Breast epithelium (tissue), 4 donors: ENCODE data around the gene RPL28. TPM values are rescaled to one million over a fixed set of nuclear protein-coding genes. Genes with fewer than 3 reads are reported as not detected.

Source experiments
- DNase-seq, 2 donors: peaks; one replicate each; pipeline ENCODE4 v3.0.0-alpha.2; 2019; ENCODE audit warnings: low spot score in 2 of 2
- H3K27ac ChIP-seq, 2 donors: fragments of 200-600 bp; sonication (generic) in 1 of 2; one replicate each; pipeline ENCODE4 v1.5.1; 2016 to 2019; ENCODE audit warnings: mild to moderate bottlenecking in 1 of 2
- H3K27me3 ChIP-seq, 2 donors: fragments of 200-600 bp; sonication (generic) in 1 of 2; one replicate each; pipeline versions ENCODE4 v1.5.1 to v1.6.0; 2017 to 2019; ENCODE audit warnings: control low read depth in 1 of 2, mild to moderate bottlenecking in 1 of 2
- H3K36me3 ChIP-seq: fragments of 200-600 bp; one replicate; pipeline ENCODE4 v1.5.1; 2019
- H3K4me1 ChIP-seq, 2 donors: fragments of 200-600 bp; sonication (generic); one replicate each; pipeline ENCODE4 v1.5.1; 2016 to 2019; ENCODE audit warnings: control low read depth in 1 of 2
- H3K4me3 ChIP-seq, 3 donors: fragments of 200-600 bp; sonication (generic); 1 replicate in 2 of 3; 2 replicates in 1 of 3; pipeline ENCODE4 v1.5.1; 2016 to 2019; ENCODE audit warnings: mild to moderate bottlenecking in 3 of 3, moderate library complexity in 2 of 3
- H3K9me3 ChIP-seq, 2 donors: fragments of 200-600 bp; sonication (generic) in 1 of 2; one replicate each; pipeline ENCODE4 v1.5.1; 2016 to 2019; ENCODE audit warnings: control low read depth in 1 of 2
- CTCF ChIP-seq, 3 donors: fragments of 450-650 bp; IDR thresholded peaks; one replicate each; pipeline ENCODE4 v1.5.1; 2016 to 2017; ENCODE audit warnings: antibody characterized with exemption in 3 of 3, mild to moderate bottlenecking in 3 of 3, moderate library complexity in 3 of 3
- POLR2A ChIP-seq: fragments of 450-650 bp; IDR thresholded peaks from one replicate; pipeline ENCODE4 v1.6.1; 2016; ENCODE audit warnings: antibody characterized with exemption, mild to moderate bottlenecking, moderate library complexity
- POLR2AphosphoS5 ChIP-seq, 3 donors: sonication (generic); formaldehyde crosslinking; IDR thresholded peaks; one replicate each; pipeline ENCODE4 v1.6.1; 2017; ENCODE audit warnings: antibody characterized with exemption in 3 of 3
- intact Hi-C: fragments of 100-400 bp; cut with DNase I; formaldehyde crosslinking; loops from one replicate; pipeline ENCODE4 v1.15.1; 2023; ENCODE audit warnings: low total_unique reads
- total RNA-seq, 3 donors: library from RNA; depleted of rRNA; stranded (reverse); fragments of >200 nt; gene quantifications; one replicate each; pipeline ENCODE4 v1.1.0, GENCODE V29; 2016

Gene RPL28
- total RNA-seq, 3 donors from 2014 or later: 462 to 673 (median 471) TPM

DNA sequence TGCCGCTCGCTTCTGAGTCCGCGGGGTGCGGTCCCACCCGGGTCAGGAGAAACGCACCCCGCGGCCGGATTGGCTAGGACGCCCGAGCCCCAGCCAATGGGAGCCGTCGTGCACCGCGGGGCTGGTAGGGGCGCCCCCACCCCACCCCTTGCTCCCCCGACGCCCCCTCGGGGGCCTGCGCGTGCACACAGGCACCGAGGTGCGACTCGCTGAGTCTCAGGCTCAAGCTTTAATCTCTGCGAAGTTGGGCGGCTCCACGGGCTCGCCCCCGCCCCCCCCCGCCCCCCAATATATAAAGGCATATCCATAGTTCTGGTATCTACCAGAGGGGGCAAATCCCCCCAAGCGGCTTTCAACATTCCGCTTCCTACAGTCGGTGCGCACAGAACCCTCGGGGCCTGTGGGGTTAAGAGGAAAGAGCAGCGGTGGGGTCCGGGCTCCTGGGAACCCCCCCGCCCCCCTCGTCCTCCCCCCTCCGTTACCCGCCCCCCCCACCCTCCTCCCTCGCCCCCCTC lies 31.0 kb upstream of the RPL28 start, which contains the start of gene COX6B2:
COX6B2 (minus strand) TSS at position 22 of the 515 bp plus-strand sequence. CDS start 198 bp downstream, outside the sequence.
- H3K9me3 ChIP-seq: no peaks in the 10 kb centered on the region
- H3K4me3 ChIP-seq: peak within 1 kb of the TSS; percentile 22 to 70 (median 50)
- H3K36me3 ChIP-seq: no peaks in the 10 kb centered on the region
- intact Hi-C loops: no loop called here
- DNase-seq: no peak
- TF ChIP-seq POLR2A (no peak), CTCF (IDR thresholded peaks at IDR 0.05) (no peak), POLR2AphosphoS5 (IDR thresholded peaks at IDR 0.05) (no peak)
- peak within 1 kb of the TSS in 1 of 2 donors; percentile 6 for H3K27ac ChIP-seq
- peaks cover 0 to 4% of the 10 kb centered on the region in 2 donors for H3K4me1 ChIP-seq
- H3K27me3 ChIP-seq: peaks cover 11 to 32% of the 10 kb centered on the region in 2 donors

GRCh38 chr19:55355213-55355821 lies 30.4 kb upstream of the RPL28 start:
- TF ChIP-seq CTCF (IDR thresholded peaks at IDR 0.05): no peak
- TF ChIP-seq POLR2A: no peak
- TF ChIP-seq POLR2AphosphoS5 (IDR thresholded peaks at IDR 0.05): no peak
- Histone ChIP-seq H3K4me1 (peaks cover 0 to 4% of the 10 kb centered on the region in 2 donors), H3K27ac (peak overlapping the region in 1 of 2 donors; percentile 6), H3K36me3 (no peaks in the 10 kb centered on the region), H3K4me3 (no peak overlapping the region), H3K27me3 (peaks cover 11 to 32% of the 10 kb centered on the region in 2 donors), H3K9me3 (no peaks in the 10 kb centered on the region)
- intact Hi-C loops: no loop called here
- DNase-seq: no peak

DNA sequence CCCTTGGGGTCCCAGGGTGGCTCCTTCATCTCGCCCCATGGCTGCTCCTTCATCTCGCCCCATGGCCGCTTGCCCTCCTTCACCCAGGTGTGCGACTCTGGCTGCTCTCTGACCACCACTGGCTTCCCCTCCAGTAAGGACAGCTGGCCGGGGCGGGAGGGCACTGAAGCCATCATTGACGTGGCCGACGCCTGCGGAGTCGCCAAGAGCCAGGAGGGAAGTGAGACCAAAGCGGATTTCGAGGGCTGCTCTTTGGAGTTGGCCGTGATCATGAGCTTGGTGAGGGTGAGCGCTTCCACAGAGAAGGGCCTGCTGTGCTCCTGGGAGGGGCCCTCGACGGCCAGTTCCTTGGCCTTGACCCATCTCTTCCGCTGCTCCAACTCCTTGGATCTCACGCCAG lies 27.2 kb upstream of the RPL28 start:
- intact Hi-C loops: no loop called here
- Histone ChIP-seq H3K4me1 (peaks cover 0 to 4% of the 10 kb centered on the region in 2 donors), H3K27ac (no peak overlapping the region), H3K27me3 (peaks cover 0 to 9% of the 10 kb centered on the region in 2 donors), H3K36me3 (no peaks in the 10 kb centered on the region), H3K4me3 (no peak overlapping the region), H3K9me3 (no peaks in the 10 kb centered on the region)
- no peak for DNase-seq
- no peak for TF ChIP-seq POLR2AphosphoS5 (IDR thresholded peaks at IDR 0.05)
- no peak for TF ChIP-seq CTCF (IDR thresholded peaks at IDR 0.05)
- no peak for TF ChIP-seq POLR2A

DNA sequence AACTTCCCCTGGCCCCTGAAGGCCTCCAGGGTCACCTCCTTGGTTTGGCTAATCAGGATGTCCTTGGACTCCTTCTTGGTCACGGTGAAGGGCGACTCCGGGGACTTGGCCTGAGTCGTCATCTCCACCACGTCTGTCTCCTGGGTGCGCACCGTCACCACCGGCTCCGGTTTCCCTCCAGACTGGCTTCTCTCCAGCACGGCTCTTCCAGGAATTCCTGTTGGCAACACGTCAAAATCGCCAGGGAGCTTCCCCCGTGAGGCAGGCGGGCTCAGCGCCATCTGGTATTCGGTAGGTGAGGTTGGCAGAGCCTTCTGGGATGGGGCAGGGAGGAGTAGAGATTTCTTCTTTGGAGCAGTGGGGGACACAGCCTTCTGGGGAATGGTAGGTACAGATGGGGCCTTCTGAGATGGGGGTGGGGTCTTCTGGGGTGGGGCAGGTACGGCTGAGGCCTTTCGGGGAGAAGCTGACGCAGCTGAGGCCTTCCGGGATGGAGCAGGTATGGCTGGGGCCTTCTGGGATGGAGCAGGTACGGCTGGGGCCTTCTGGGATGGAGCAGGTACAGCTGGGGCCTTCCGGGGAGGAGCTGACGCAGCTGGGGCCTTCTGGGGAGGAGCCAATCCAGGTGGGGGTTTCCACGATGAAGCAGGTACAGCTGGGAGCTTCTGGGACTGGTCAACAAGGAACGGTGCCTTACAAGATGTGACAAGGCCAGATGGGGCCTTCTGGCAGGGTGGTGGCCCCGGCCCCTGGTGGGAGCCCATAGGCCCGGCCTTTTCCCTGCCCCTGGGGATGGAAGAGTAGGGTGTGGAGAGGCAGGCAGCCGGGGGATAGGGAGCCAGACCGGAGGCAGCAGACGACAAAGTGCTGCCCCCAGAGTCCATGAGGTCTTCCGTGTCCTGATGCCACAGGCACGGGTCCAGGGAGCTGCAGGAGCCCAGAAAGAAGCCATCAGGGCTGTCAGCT lies 26.5 kb upstream of the RPL28 start:
- Histone ChIP-seq H3K36me3 (no peaks in the 10 kb centered on the region), H3K27ac (no peak overlapping the region), H3K4me3 (no peak overlapping the region), H3K27me3 (peaks cover 0 to 4% of the 10 kb centered on the region in 2 donors), H3K4me1 (peaks cover 0 to 3% of the 10 kb centered on the region in 2 donors), H3K9me3 (no peaks in the 10 kb centered on the region)
- DNase-seq: no peak
- intact Hi-C loops: no loop called here
- TF ChIP-seq POLR2AphosphoS5 (IDR thresholded peaks at IDR 0.05) (no peak), POLR2A (no peak), CTCF (IDR thresholded peaks at IDR 0.05) (no peak)
